ENCODE data around the gene OR6N2. TPM values are rescaled to one million over a fixed set of nuclear protein-coding genes. Genes with fewer than 3 reads are reported as not detected.

The OR6N2 gene
- total RNA-seq, 4 donors from 2014 or later = not detected

DNA sequence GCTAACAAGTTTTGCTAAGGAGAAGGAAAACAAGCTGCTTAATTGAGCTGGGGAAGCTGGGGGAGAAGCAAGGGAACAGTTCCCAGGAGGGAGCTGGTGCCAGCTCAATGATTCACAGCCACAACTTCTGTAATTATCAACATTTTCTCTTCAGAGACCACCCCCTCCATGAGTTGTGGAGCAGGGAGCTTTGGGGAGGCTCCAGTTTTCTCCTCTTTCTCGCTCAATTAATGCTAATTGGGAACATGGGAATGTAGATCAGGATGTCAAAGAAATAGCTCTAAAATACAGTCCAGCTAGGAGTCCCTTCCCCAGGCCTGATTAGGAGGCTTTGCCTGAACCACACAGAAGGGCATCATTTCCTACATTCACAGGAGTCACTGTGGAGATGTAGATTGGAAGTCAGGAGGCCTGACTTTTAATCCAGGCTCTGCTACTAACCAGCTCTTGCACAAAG, 38.0 kb upstream of the OR6N2 start:
- no peaks in the 10 kb centered on the region for H3K9me3 ChIP-seq
- intact Hi-C loops (cut with DNase I; ENCODE audit: low total_unique reads) = no loop called here
- TF ChIP-seq, protein P1, sequence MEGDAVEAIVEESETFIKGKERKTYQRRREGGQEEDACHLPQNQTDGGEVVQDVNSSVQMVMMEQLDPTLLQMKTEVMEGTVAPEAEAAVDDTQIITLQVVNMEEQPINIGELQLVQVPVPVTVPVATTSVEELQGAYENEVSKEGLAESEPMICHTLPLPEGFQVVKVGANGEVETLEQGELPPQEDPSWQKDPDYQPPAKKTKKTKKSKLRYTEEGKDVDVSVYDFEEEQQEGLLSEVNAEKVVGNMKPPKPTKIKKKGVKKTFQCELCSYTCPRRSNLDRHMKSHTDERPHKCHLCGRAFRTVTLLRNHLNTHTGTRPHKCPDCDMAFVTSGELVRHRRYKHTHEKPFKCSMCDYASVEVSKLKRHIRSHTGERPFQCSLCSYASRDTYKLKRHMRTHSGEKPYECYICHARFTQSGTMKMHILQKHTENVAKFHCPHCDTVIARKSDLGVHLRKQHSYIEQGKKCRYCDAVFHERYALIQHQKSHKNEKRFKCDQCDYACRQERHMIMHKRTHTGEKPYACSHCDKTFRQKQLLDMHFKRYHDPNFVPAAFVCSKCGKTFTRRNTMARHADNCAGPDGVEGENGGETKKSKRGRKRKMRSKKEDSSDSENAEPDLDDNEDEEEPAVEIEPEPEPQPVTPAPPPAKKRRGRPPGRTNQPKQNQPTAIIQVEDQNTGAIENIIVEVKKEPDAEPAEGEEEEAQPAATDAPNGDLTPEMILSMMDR (IDR thresholded peaks at IDR 0.05) = no peak
- TF ChIP-seq POLR2A (IDR thresholded peaks at IDR 0.05) = no peak
- H3K4me1 ChIP-seq = peaks cover 0 to 4% of the 10 kb centered on the region in 2 donors
- H3K27me3 ChIP-seq = no peaks in the 10 kb centered on the region
- H3K4me3 ChIP-seq = no peak overlapping the region
- H3K36me3 ChIP-seq = no peaks in the 10 kb centered on the region
- DNase-seq = peak; percentile 22 to 51
- peak overlapping the region; percentile 66 to 80 for H3K27ac ChIP-seq

DNA sequence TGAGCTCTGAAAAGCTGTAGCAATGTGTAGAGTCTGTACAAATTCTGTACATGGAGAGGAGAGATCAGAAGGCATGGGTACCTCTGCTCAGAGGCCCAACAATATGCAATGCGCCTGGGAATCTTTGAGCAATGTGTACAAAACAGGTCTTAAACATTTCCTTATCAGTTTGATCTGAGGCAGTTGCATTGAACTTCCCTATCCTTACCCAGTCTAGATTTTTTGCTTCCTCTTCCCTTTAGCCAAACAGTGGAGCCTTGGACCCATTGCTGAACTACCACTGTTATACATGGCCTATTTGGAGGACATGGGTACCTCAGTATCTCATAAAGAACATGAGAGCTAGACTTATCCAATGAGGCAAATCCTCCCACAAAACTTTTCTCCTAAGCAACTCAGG, 37.6 kb upstream of the OR6N2 start:
- Histone ChIP-seq H3K27ac (peak overlapping the region; percentile 66 to 80), H3K27me3 (no peaks in the 10 kb centered on the region), H3K4me1 (peaks cover 0 to 4% of the 10 kb centered on the region in 2 donors), H3K9me3 (no peaks in the 10 kb centered on the region), H3K36me3 (no peaks in the 10 kb centered on the region), H3K4me3 (no peak overlapping the region)
- intact Hi-C loops (cut with DNase I; ENCODE audit: low total_unique reads) = no loop called here
- DNase-seq = no peak
- no peak for TF ChIP-seq POLR2A (IDR thresholded peaks at IDR 0.05)
- TF ChIP-seq, protein P1 (IDR thresholded peaks at IDR 0.05) = no peak

DNA sequence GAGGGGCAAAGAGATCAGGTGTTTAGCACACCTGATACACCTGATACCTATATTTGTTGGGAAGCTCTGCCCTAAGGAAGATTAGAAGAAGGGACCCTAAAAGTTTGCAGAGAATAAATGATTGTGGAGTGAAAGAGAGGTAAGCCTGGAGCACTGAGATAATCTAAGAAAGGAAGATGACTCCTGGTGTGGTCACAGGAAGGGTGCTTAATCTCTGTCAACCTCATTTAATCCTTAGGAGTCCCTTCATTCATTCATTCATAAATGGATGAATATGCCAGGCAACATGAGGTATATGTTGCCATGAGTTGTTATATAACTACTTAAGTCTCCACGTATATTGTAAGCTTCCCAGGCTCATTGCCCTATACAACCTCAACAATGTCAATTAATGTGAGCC, 34.0 kb upstream of the OR6N2 start:
- DNase-seq = no peak

DNA sequence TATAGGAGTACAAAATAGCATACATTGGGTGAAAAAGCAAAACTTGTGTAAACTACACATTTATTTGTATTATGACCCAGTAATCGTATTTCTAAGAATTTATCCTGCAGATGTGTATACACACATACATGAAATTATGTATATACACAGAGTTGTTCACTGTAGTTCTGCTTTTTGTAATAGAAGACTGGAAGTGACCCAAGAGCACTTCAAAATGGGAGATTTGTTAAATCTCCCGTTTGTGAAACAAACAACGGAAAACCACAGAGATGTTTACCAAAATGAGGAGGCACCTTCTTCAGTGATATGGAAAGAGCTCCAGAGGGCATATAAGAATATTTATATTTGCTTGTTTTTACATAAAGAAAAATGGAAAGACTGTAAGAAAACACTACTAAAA, 32.2 kb upstream of the OR6N2 start:
- Histone ChIP-seq H3K4me1 (no peaks in the 10 kb centered on the region), H3K36me3 (no peaks in the 10 kb centered on the region), H3K4me3 (no peak overlapping the region), H3K27me3 (no peaks in the 10 kb centered on the region), H3K9me3 (no peaks in the 10 kb centered on the region), H3K27ac (no peak overlapping the region)
- TF ChIP-seq, protein P1 (IDR thresholded peaks at IDR 0.05) = no peak
- TF ChIP-seq POLR2A (IDR thresholded peaks at IDR 0.05) = no peak
- intact Hi-C loops (cut with DNase I; ENCODE audit: low total_unique reads) = no loop called here
- DNase-seq = no peak

More for the DNA sequence above, 34.0 kb upstream of the OR6N2 start:
- no peaks in the 10 kb centered on the region for H3K36me3 ChIP-seq
- intact Hi-C loops (cut with DNase I; ENCODE audit: low total_unique reads) = no loop called here
- no peaks in the 10 kb centered on the region for H3K27me3 ChIP-seq
- peaks cover 0 to 2% of the 10 kb centered on the region in 2 donors for H3K4me1 ChIP-seq
- H3K9me3 ChIP-seq = no peaks in the 10 kb centered on the region
- no peak for TF ChIP-seq POLR2A (IDR thresholded peaks at IDR 0.05)
- TF ChIP-seq, protein P1 (IDR thresholded peaks at IDR 0.05) = no peak
- no peak overlapping the region for H3K4me3 ChIP-seq
- no peak overlapping the region for H3K27ac ChIP-seq

DNA sequence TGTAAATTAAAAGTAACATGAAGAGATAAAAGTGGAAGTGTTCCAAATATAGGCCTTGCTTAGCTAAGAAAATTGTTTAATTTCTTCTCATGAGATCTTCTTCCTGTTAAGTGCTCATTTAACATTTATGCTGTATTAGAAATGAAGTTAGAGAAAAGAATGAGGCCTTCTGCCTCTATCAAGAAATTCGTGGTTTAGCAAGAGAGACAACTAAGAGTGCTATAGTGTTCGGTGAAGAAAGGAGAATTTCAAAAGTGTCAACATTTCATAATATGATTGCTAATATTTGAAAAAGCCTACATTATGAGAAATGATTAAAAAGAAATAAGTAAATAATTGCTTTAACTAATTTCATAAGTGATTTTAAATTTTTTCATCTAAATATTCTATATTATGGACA, 31.3 kb upstream of the OR6N2 start:
- TF ChIP-seq, protein P1 (IDR thresholded peaks at IDR 0.05) = no peak
- no peak for TF ChIP-seq POLR2A (IDR thresholded peaks at IDR 0.05)
- no peaks in the 10 kb centered on the region for H3K4me1 ChIP-seq
- DNase-seq = no peak
- no peaks in the 10 kb centered on the region for H3K27me3 ChIP-seq
- no peaks in the 10 kb centered on the region for H3K9me3 ChIP-seq
- intact Hi-C loops (cut with DNase I; ENCODE audit: low total_unique reads) = no loop called here
- no peak overlapping the region for H3K4me3 ChIP-seq
- H3K36me3 ChIP-seq = no peaks in the 10 kb centered on the region
- H3K27ac ChIP-seq = no peak overlapping the region
